PC-9 (cell line): ENCODE data around the gene TEX261. TPM values are rescaled to one million over a fixed set of nuclear protein-coding genes. Genes with fewer than 3 reads are reported as not detected.

ENCODE experiments used
- BruUV-seq: library from RNA; stranded (reverse); fragments of 400-500 nt; replicated peaks from 2 replicates; lab custom pipeline; 2021; lab: Mats Ljungman, UMichigan
- CTCF ChIA-PET: fragments of 300-600 bp; sonication (Branson Sonifier 250); formaldehyde crosslinking; loops from one replicate; lab custom pipeline; 2022; ENCODE audit warnings: antibody characterized with exemption; lab: Charles Lee
- POLR2A ChIA-PET: fragments of 300-600 bp; sonication (Branson Sonifier 250); formaldehyde crosslinking; loops from one replicate; lab custom pipeline; 2022; ENCODE audit warnings: antibody characterized with exemption; ENCODE audit not compliant: unreplicated experiment; lab: Charles Lee
- DNase-seq, 2 experiments: peaks; one replicate each; pipeline versions ENCODE4 v3.0.0 to v3.0.0-alpha.2; 2015 to 2022; ENCODE audit warnings: mixed read lengths in 1 of 2
- H2AFZ ChIP-seq: fragments of 200-600 bp; sonication (generic); 2 replicates; pipeline ENCODE4 v1.8.1; 2017; ENCODE audit warnings: antibody characterized with exemption
- H3F3A ChIP-seq: fragments of 200-600 bp; sonication (generic); 2 replicates; pipeline ENCODE4 v1.8.1; 2017; ENCODE audit warnings: antibody characterized with exemption, mild to moderate bottlenecking, low read depth; ENCODE audit not compliant: insufficient read depth
- H3K27ac ChIP-seq: fragments of 200-600 bp; sonication (generic); 2 replicates; pipeline ENCODE4 v1.6.1; 2016; ENCODE audit warnings: mixed run types
- H3K27me3 ChIP-seq: fragments of 200-600 bp; sonication (generic); 2 replicates; pipeline ENCODE4 v1.6.1; 2016; ENCODE audit warnings: low read depth, mixed run types; ENCODE audit not compliant: insufficient read depth
- H3K36me3 ChIP-seq: fragments of 200-600 bp; sonication (generic); 2 replicates; pipeline ENCODE4 v1.6.1; 2016; ENCODE audit warnings: low read depth, mixed run types
- H3K4me1 ChIP-seq: fragments of 200-600 bp; sonication (generic); replicated peaks from 2 replicates; pipeline ENCODE4 v1.6.1; 2016; ENCODE audit warnings: mixed run types; ENCODE audit not compliant: insufficient read depth
- H3K4me2 ChIP-seq: fragments of 200-600 bp; sonication (generic); 2 replicates; pipeline ENCODE4 v1.6.1; 2017; ENCODE audit warnings: mixed run types
- H3K4me3 ChIP-seq: fragments of 200-600 bp; sonication (generic); 2 replicates; pipeline ENCODE4 v1.6.1; 2016; ENCODE audit warnings: mixed run types
- H3K79me2 ChIP-seq: fragments of 200-600 bp; sonication (generic); 2 replicates; pipeline ENCODE4 v1.6.1; 2017; ENCODE audit warnings: low read depth, mixed run types
- H3K9me2 ChIP-seq: fragments of 200-600 bp; sonication (generic); 2 replicates; pipeline ENCODE4 v1.8.1; 2017; ENCODE audit warnings: mild to moderate bottlenecking; ENCODE audit not compliant: insufficient read depth
- H3K9me3 ChIP-seq: fragments of 200-600 bp; sonication (generic); 2 replicates; pipeline ENCODE4 v1.8.1; 2016; ENCODE audit warnings: low read depth; ENCODE audit not compliant: insufficient read depth
- H4K20me1 ChIP-seq: fragments of 200-600 bp; sonication (generic); 2 replicates; pipeline ENCODE4 v1.8.1; 2017; ENCODE audit not compliant: insufficient read depth
- CTCF ChIP-seq: fragments of 200-600 bp; sonication (generic); conservative IDR thresholded peaks from 2 replicates; pipeline ENCODE4 v1.6.1; 2017; ENCODE audit warnings: mixed run types, antibody characterized with exemption, mild to moderate bottlenecking, moderate library complexity
- EZH2 ChIP-seq: fragments of 200-600 bp; sonication (generic); IDR thresholded peaks from 2 replicates; pipeline ENCODE4 v1.8.0; 2017; ENCODE audit warnings: antibody characterized with exemption, low read depth
- intact Hi-C: fragments of 100-400 bp; cut with micrococcal nuclease; formaldehyde crosslinking; loops from one replicate; pipeline ENCODE4 v1.10.0; 2022; ENCODE audit not compliant: unreplicated experiment
- total RNA-seq: library from RNA; stranded (reverse); gene quantifications from 2 replicates; pipeline ENCODE4 v1.2.3, GENCODE V29; 2021

TEX261 gene
- total RNA-seq, 1 experiment from 2014 or later = 47.6 TPM

- Histone ChIP-seq H3K36me3 (no peaks in the 10 kb centered on the region), H3K79me2 (no peaks in the 10 kb centered on the region), H3F3A (no peaks in the 10 kb centered on the region), H3K9me3 (no peaks in the 10 kb centered on the region), H3K9me2 (no peaks in the 10 kb centered on the region), H4K20me1 (no peaks in the 10 kb centered on the region), H3K4me3 (no peak overlapping the region), H3K4me1 (peaks cover 3% of the 10 kb centered on the region; the same call in 1 of the 2 replicates), H3K4me2 (no peak overlapping the region), H2AFZ (no peak overlapping the region), H3K27ac (no peak overlapping the region), H3K27me3 (no peaks in the 10 kb centered on the region)
- ChIA-PET POLR2A (no interaction called here), CTCF (no interaction called here)
- DNase-seq = no peak
- no TSS peak for BruUV-seq
- intact Hi-C loops = no loop called here
- TF ChIP-seq CTCF (no peak), EZH2 (no peak)
Observed at GRCh38 chr2:71003396-71003795, 8.7 kb upstream of the TEX261 start.

GRCh38 chr2:71001981-71002570 lies 7.4 kb upstream of the TEX261 start:
- Histone ChIP-seq H3K36me3 (no peaks in the 10 kb centered on the region), H3K79me2 (no peaks in the 10 kb centered on the region), H3F3A (no peaks in the 10 kb centered on the region), H3K27me3 (no peaks in the 10 kb centered on the region), H3K4me1 (peaks cover 3% of the 10 kb centered on the region; the same call in 1 of the 2 replicates), H3K4me2 (no peak overlapping the region), H3K9me2 (no peaks in the 10 kb centered on the region), H4K20me1 (no peaks in the 10 kb centered on the region), H3K4me3 (no peak overlapping the region), H3K27ac (no peak overlapping the region), H3K9me3 (no peaks in the 10 kb centered on the region), H2AFZ (no peak overlapping the region)
- ChIA-PET POLR2A (no interaction called here), CTCF (interaction anchor here (1.4 kb wide), 1 partner anchor 128 kb away, joined by 3 read pairs; the partner anchor contains the start of gene MCEE)
- no TSS peak for BruUV-seq
- no peak for DNase-seq
- intact Hi-C loops = loop anchor here (2.0 kb wide), 1 partner anchor 139 kb away; no protein-coding TSS in a partner anchor
- TF ChIP-seq CTCF (no peak), EZH2 (no peak)

- H3K4me1 ChIP-seq = peaks cover 3% of the 10 kb centered on the region; the same call in 1 of the 2 replicates
- DNase-seq = no peak
- H3K4me2 ChIP-seq = no peak overlapping the region
- H3F3A ChIP-seq = no peaks in the 10 kb centered on the region
- H3K36me3 ChIP-seq = no peaks in the 10 kb centered on the region
- H3K27me3 ChIP-seq = no peaks in the 10 kb centered on the region
- CTCF ChIA-PET = interaction anchor here (0.6 to 1.4 kb wide), 3 partner anchors 17 to 128 kb away, joined by 3 to 4 read pairs (median 4); partner anchors contain the start of gene MCEE
- H3K4me3 ChIP-seq = no peak overlapping the region
- intact Hi-C loops = loop anchor here (2.0 kb wide), 1 partner anchor 139 kb away; no protein-coding TSS in a partner anchor
- no peaks in the 10 kb centered on the region for H3K9me2 ChIP-seq
- no peak overlapping the region for H3K27ac ChIP-seq
- BruUV-seq = no TSS peak
- peak overlapping the region; percentile 98 for H2AFZ ChIP-seq
- POLR2A ChIA-PET = interaction anchor here (0.5 kb wide), 1 partner anchor 226 kb away, joined by 8 read pairs; the partner anchor contains the start of gene PAIP2B
- H3K9me3 ChIP-seq = no peaks in the 10 kb centered on the region
- no peaks in the 10 kb centered on the region for H4K20me1 ChIP-seq
- no peaks in the 10 kb centered on the region for H3K79me2 ChIP-seq
- no peak for TF ChIP-seq EZH2
- no peak for TF ChIP-seq CTCF
Observed at GRCh38 chr2:71001592-71001927, 6.9 kb upstream of the TEX261 start.
